Measurements from ENCODE around the gene IGSF10. TPM values are rescaled to one million over a fixed set of nuclear protein-coding genes. Genes with fewer than 3 reads are reported as not detected.

Gene IGSF10
- polyA plus RNA-seq, 4 donors: 1.3 to 2.6 TPM; not detected in 2

DNA sequence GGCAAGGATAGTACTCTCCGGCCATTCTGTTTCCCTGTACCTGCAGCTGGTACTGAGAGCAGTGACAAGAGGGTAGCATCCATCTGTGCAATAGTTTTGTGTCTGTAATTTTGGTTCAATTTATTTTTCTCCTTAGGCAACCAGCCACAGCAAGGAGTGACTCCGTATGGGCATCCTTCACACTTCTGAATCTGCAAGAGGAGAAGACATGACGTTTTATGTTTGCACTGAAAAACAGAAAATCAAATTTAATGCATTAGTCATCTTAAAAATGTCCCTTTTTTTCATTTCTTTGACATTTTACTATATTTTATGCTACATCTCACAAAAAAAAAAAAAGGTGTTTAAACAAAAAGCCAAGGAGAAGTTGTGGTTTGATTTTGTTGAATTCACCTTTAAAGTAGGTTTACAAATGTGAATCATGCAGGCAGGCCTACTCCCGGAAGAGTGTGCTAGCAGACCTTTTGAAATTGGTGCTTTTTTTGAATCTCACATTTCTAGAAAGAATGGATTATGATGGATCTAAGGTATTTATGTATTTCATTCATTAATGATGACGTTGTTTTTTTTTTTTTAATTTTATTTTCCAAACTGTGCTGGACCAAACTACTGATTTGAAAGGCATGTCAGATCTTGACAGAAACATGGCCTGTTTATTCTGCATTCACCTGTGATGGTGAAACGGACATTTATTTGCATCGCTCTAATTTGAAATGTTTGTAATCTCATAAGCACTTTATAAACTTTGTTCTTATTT lies 28.1 kb downstream of the IGSF10 start:
- Histone ChIP-seq H3K9me3 (ENCODE audit: control insufficient read depth in 2 of 2, insufficient read depth in 1 of 2, low read depth in 1 of 2, low read length in 1 of 2) (no peaks in the 10 kb centered on the region), H3K4me1 (ENCODE audit: control insufficient read depth in 3 of 3, insufficient read depth in 2 of 3, low read depth in 1 of 3, low read length in 2 of 3) (no peaks in the 10 kb centered on the region), H3K27ac (ENCODE audit: low read depth in 1 of 3, low read length in 2 of 3) (no peak overlapping the region), H3K4me3 (ENCODE audit: low read depth in 1 of 3, low read length in 3 of 3) (no peak overlapping the region), H3K27me3 (ENCODE audit: control insufficient read depth in 3 of 3, insufficient read depth in 3 of 3, low read length in 3 of 3) (no peaks in the 10 kb centered on the region), H3K36me3 (ENCODE audit: control insufficient read depth in 3 of 3, insufficient read depth in 2 of 3, low read depth in 1 of 3, low read length in 3 of 3) (peaks cover 0 to 4% (median 0%) of the 10 kb centered on the region in 3 donors)
- FAIRE-seq (no peak), DNase-seq (no peak)
- WGBS, 3 donors: 87 to 92% (median 89%) methylated on average over 7 of the region's 7 CpGs

DNA sequence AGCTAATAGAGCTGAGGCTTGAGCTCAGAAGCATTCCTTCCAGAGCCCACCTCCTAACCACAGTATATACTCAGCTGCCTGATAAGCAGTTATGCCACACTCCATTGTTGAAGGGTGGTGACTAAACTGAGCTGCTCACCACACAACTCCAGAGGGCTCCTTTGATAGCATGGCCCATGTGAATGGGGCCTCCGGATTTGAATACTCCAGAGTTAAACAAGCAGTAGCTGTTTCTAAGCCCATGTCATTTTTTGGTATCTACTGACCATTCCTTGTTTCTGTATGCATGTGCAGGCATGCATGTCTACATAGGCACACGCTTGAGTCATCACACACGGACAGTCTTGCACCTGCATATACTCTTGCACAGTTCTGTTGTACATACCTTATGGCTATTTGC lies 28.9 kb downstream of the IGSF10 start:
- no peaks in the 10 kb centered on the region for H3K4me1 ChIP-seq (ENCODE audit: control insufficient read depth in 3 of 3, insufficient read depth in 2 of 3, low read depth in 1 of 3, low read length in 2 of 3)
- H3K4me3 ChIP-seq (ENCODE audit: low read depth in 1 of 3, low read length in 3 of 3): no peak overlapping the region
- H3K36me3 ChIP-seq (ENCODE audit: control insufficient read depth in 3 of 3, insufficient read depth in 2 of 3, low read depth in 1 of 3, low read length in 3 of 3): peaks cover 0 to 4% (median 0%) of the 10 kb centered on the region in 3 donors
- H3K9me3 ChIP-seq (ENCODE audit: control insufficient read depth in 2 of 2, insufficient read depth in 1 of 2, low read depth in 1 of 2, low read length in 1 of 2): no peaks in the 10 kb centered on the region
- H3K27ac ChIP-seq (ENCODE audit: low read depth in 1 of 3, low read length in 2 of 3): no peak overlapping the region
- DNase-seq: no peak
- 87 to 95% (median 90%) methylated on average over 3 of the region's 3 CpGs for WGBS, 3 donors
- no peaks in the 10 kb centered on the region for H3K27me3 ChIP-seq (ENCODE audit: control insufficient read depth in 3 of 3, insufficient read depth in 3 of 3, low read length in 3 of 3)
- no peak for FAIRE-seq

DNA sequence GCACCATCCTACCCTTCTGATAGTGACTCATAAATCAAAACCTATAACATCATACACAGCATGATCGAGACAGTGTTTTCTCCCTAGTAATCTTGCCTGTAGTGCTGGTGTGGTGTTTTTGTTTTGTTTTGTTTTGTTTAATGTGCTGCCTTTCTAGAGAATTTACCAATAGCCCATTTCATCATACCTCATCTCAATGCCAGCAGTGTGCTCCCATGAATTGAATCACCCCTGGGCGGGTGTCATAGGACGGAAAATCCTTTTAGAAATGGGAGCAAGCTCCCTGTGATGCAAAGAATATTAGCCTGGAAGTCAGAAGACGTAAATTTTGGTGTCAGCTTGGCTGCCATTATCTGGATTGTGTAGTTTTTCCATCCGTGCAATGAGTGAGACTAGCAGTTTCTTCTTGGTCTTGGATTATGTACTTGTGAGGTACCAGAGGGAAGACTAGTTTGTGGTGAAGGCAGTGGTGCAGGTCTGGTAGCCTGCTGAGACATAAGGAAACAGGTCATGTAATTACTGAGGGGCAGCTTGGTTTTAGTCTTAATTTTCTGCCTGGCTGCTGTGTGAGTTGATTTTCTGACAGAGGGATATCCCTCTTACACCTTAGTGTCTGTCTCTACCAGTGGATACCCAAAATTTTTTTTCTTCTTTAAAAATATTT lies 29.9 kb downstream of the IGSF10 start:
- FAIRE-seq: no peak
- H3K4me3 ChIP-seq (ENCODE audit: low read depth in 1 of 3, low read length in 3 of 3): no peak overlapping the region
- no peaks in the 10 kb centered on the region for H3K27me3 ChIP-seq (ENCODE audit: control insufficient read depth in 3 of 3, insufficient read depth in 3 of 3, low read length in 3 of 3)
- no peak overlapping the region for H3K27ac ChIP-seq (ENCODE audit: low read depth in 1 of 3, low read length in 2 of 3)
- peaks cover 0 to 4% (median 0%) of the 10 kb centered on the region in 3 donors for H3K36me3 ChIP-seq (ENCODE audit: control insufficient read depth in 3 of 3, insufficient read depth in 2 of 3, low read depth in 1 of 3, low read length in 3 of 3)
- no peak for DNase-seq
- no peaks in the 10 kb centered on the region for H3K4me1 ChIP-seq (ENCODE audit: control insufficient read depth in 3 of 3, insufficient read depth in 2 of 3, low read depth in 1 of 3, low read length in 2 of 3)
- H3K9me3 ChIP-seq (ENCODE audit: control insufficient read depth in 2 of 2, insufficient read depth in 1 of 2, low read depth in 1 of 2, low read length in 1 of 2): no peaks in the 10 kb centered on the region
- 87 to 90% (median 89%) methylated on average over 5 of the region's 5 CpGs for WGBS, 3 donors

DNA sequence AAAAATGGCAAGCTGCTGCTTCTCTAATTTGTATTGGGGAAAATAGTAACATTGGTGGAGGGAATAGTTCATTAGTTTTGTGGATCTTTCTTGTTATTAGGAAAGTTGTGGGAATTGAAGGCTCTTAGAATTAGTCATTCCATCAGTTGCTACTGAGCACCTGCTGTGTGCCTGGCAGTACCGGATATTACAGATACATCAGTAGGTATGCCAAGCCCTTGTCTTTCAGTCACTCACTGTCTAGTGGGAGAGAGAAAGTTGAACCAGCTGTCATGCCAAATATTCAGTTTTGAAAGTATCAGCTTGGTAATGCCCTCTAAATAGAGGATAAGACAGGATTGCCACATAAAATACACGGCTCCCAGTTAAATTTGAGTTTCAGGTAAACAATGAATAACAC lies 32.5 kb downstream of the IGSF10 start:
- no peak overlapping the region for H3K4me3 ChIP-seq (ENCODE audit: low read depth in 1 of 3, low read length in 3 of 3)
- no peaks in the 10 kb centered on the region for H3K9me3 ChIP-seq (ENCODE audit: control insufficient read depth in 2 of 2, insufficient read depth in 1 of 2, low read depth in 1 of 2, low read length in 1 of 2)
- FAIRE-seq: no peak
- H3K36me3 ChIP-seq (ENCODE audit: control insufficient read depth in 3 of 3, insufficient read depth in 2 of 3, low read depth in 1 of 3, low read length in 3 of 3): peaks cover 0 to 4% (median 0%) of the 10 kb centered on the region in 3 donors
- H3K4me1 ChIP-seq (ENCODE audit: control insufficient read depth in 3 of 3, insufficient read depth in 2 of 3, low read depth in 1 of 3, low read length in 2 of 3): no peaks in the 10 kb centered on the region
- WGBS, 3 donors: 84 to 90% (median 90%) methylated on average over 2 of the region's 2 CpGs
- DNase-seq: no peak
- H3K27ac ChIP-seq (ENCODE audit: low read depth in 1 of 3, low read length in 2 of 3): no peak overlapping the region
- no peaks in the 10 kb centered on the region for H3K27me3 ChIP-seq (ENCODE audit: control insufficient read depth in 3 of 3, insufficient read depth in 3 of 3, low read length in 3 of 3)

DNA sequence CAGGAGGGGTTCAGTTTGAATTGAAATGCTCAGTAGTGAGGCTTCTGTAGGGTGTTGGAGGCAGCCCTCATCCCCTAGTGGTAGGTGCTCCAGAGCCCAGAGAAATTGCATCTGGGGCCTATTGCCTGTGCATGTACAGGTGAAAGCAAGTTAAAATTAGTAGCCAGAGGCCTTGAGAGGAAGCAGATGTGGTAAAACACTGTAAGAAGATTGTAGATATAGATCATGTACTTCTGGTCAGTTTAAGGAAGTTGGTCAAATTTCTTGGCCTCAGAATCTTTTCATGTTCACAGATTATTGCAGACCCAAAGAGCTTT lies 34.6 kb downstream of the IGSF10 start:
- H3K27me3 ChIP-seq (ENCODE audit: control insufficient read depth in 3 of 3, insufficient read depth in 3 of 3, low read length in 3 of 3): no peaks in the 10 kb centered on the region
- FAIRE-seq (no peak), DNase-seq (no peak)
- no peaks in the 10 kb centered on the region for H3K4me1 ChIP-seq (ENCODE audit: control insufficient read depth in 3 of 3, insufficient read depth in 2 of 3, low read depth in 1 of 3, low read length in 2 of 3)
- peaks cover 0 to 4% (median 0%) of the 10 kb centered on the region in 3 donors for H3K36me3 ChIP-seq (ENCODE audit: control insufficient read depth in 3 of 3, insufficient read depth in 2 of 3, low read depth in 1 of 3, low read length in 3 of 3)
- no peak overlapping the region for H3K27ac ChIP-seq (ENCODE audit: low read depth in 1 of 3, low read length in 2 of 3)
- no peak overlapping the region for H3K4me3 ChIP-seq (ENCODE audit: low read depth in 1 of 3, low read length in 3 of 3)
- H3K9me3 ChIP-seq (ENCODE audit: control insufficient read depth in 2 of 2, insufficient read depth in 1 of 2, low read depth in 1 of 2, low read length in 1 of 2): no peaks in the 10 kb centered on the region

DNA sequence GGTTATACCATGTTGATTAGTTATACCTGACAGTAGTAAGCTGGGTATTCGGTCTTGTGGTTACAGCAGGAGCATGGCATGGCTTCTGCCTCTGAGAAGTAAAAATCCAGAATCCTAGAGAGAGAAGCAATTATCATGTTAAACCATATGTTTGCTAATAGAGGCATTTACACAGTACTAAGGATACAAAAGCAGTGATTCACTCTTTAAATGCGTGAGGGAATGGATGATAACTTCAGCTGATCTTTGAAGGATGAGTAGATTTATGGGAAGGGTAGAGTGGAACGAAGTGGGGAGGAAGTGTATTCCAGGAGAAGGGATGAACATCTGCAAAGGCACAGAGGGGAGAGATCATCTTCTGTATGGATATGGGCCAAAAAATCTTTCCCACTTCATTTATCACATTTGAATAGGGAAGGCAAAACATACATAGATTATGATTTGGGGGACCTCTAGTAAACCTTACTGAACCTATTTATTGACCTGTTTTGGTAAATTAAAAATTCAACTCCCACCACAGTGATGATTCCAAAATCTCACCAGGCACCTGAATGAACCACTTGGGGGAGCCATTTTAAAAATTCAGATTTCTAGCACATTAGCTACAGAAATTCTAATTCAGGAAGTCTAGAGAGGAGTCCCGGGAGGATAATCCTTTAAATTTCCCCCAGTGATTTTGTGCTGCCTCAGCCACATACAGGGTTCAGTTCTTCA lies 35.1 kb downstream of the IGSF10 start:
- DNase-seq (no peak), FAIRE-seq (no peak)
- Histone ChIP-seq H3K36me3 (ENCODE audit: control insufficient read depth in 3 of 3, insufficient read depth in 2 of 3, low read depth in 1 of 3, low read length in 3 of 3) (peaks cover 0 to 4% (median 0%) of the 10 kb centered on the region in 3 donors), H3K4me3 (ENCODE audit: low read depth in 1 of 3, low read length in 3 of 3) (no peak overlapping the region), H3K9me3 (ENCODE audit: control insufficient read depth in 2 of 2, insufficient read depth in 1 of 2, low read depth in 1 of 2, low read length in 1 of 2) (no peaks in the 10 kb centered on the region), H3K27ac (ENCODE audit: low read depth in 1 of 3, low read length in 2 of 3) (no peak overlapping the region), H3K27me3 (ENCODE audit: control insufficient read depth in 3 of 3, insufficient read depth in 3 of 3, low read length in 3 of 3) (no peaks in the 10 kb centered on the region), H3K4me1 (ENCODE audit: control insufficient read depth in 3 of 3, insufficient read depth in 2 of 3, low read depth in 1 of 3, low read length in 2 of 3) (no peaks in the 10 kb centered on the region)
- 73 to 80% (median 79%) methylated on average over 4 of the region's 4 CpGs for WGBS, 3 donors

DNA sequence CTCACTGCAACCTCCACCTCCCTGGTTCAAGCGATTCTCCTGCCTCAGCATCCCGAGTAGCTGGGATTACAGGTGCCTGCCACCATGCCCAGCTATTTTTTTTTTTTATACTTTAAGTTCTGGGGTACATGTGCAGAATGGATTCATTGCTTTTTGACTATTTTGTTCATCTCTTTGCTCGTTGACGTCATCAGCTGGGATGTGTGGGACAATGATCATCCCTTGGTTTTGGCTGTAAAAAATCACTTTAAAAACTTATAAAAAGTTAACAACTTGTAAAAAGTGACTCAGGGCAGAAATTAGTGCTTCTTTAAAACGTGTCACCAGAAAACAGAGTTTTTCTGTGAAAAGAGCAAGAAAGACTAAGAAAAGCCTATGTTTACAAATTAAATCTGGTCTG lies 37.8 kb downstream of the IGSF10 start:
- no peak for DNase-seq
- Histone ChIP-seq H3K36me3 (ENCODE audit: control insufficient read depth in 3 of 3, insufficient read depth in 2 of 3, low read depth in 1 of 3, low read length in 3 of 3) (peaks cover 0 to 2% (median 0%) of the 10 kb centered on the region in 3 donors), H3K27ac (ENCODE audit: low read depth in 1 of 3, low read length in 2 of 3) (no peak overlapping the region), H3K4me3 (ENCODE audit: low read depth in 1 of 3, low read length in 3 of 3) (no peak overlapping the region), H3K4me1 (ENCODE audit: control insufficient read depth in 3 of 3, insufficient read depth in 2 of 3, low read depth in 1 of 3, low read length in 2 of 3) (no peaks in the 10 kb centered on the region), H3K27me3 (ENCODE audit: control insufficient read depth in 3 of 3, insufficient read depth in 3 of 3, low read length in 3 of 3) (no peaks in the 10 kb centered on the region), H3K9me3 (ENCODE audit: control insufficient read depth in 2 of 2, insufficient read depth in 1 of 2, low read depth in 1 of 2, low read length in 1 of 2) (no peaks in the 10 kb centered on the region)
- 77 to 89% (median 87%) methylated on average over 5 of the region's 5 CpGs for WGBS, 3 donors
- no peak for FAIRE-seq

DNA sequence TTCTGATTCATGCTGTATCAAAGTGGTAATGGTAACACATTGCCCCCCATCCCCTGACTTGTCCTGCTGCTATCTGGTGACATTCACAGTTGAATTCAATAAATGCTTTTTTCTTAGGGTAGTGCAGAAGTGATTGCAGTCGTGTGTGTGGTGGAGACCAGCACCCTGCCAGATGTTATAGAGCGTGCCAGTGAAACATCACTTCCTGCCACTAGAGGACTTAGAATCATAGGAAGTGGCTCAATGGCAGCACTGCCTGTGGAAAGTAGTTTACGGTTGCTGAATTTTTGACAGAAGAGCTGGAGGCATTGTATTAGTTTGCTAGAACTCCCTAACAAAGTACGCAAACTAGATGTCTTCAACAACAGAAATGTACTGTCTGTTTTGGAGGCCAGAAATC lies 38.9 kb downstream of the IGSF10 start:
- Histone ChIP-seq H3K36me3 (ENCODE audit: control insufficient read depth in 3 of 3, insufficient read depth in 2 of 3, low read depth in 1 of 3, low read length in 3 of 3) (peaks cover 0 to 2% (median 0%) of the 10 kb centered on the region in 3 donors), H3K4me1 (ENCODE audit: control insufficient read depth in 3 of 3, insufficient read depth in 2 of 3, low read depth in 1 of 3, low read length in 2 of 3) (no peaks in the 10 kb centered on the region), H3K9me3 (ENCODE audit: control insufficient read depth in 2 of 2, insufficient read depth in 1 of 2, low read depth in 1 of 2, low read length in 1 of 2) (no peaks in the 10 kb centered on the region), H3K27ac (ENCODE audit: low read depth in 1 of 3, low read length in 2 of 3) (no peak overlapping the region), H3K4me3 (ENCODE audit: low read depth in 1 of 3, low read length in 3 of 3) (no peak overlapping the region), H3K27me3 (ENCODE audit: control insufficient read depth in 3 of 3, insufficient read depth in 3 of 3, low read length in 3 of 3) (no peaks in the 10 kb centered on the region)
- 77 to 90% (median 77%) methylated on average over 4 of the region's 4 CpGs for WGBS, 3 donors
- DNase-seq (no peak), FAIRE-seq (no peak)
